Neural cell (in vitro differentiated cells): ENCODE results near the gene FILIP1. TPM values are rescaled to one million over a fixed set of nuclear protein-coding genes. Genes with fewer than 3 reads are reported as not detected.

Source experiments
- H2AFZ ChIP-seq: fragments of 200-600, 300-800 bp; sonication (generic), shearing (Covaris generic); 2 replicates; pipeline ENCODE4 v1.6.0; 2014; ENCODE audit warnings: low read depth, mild to moderate bottlenecking, antibody characterized with exemption, low read length, moderate library complexity
- H3F3A ChIP-seq: fragments of 200-600 bp; shearing (Covaris generic); 2 replicates; pipeline ENCODE4 v1.6.1; 2016; ENCODE audit warnings: mild to moderate bottlenecking, moderate library complexity, mixed read lengths, antibody characterized with exemption, low read length; ENCODE audit not compliant: insufficient read depth, poor library complexity, severe bottlenecking
- H3K27ac ChIP-seq: fragments of 200-600, 300-800 bp; sonication (generic), shearing (Covaris generic); 2 replicates; pipeline ENCODE4 v1.5.1; 2014; ENCODE audit warnings: mild to moderate bottlenecking, low read length, moderate library complexity
- H3K27me3 ChIP-seq: fragments of 300-800, 200-600 bp; sonication (generic), shearing (Covaris generic); 2 replicates; pipeline ENCODE4 v1.6.0; 2014; ENCODE audit warnings: mild to moderate bottlenecking, low read depth, low read length, moderate library complexity; ENCODE audit not compliant: insufficient read depth
- H3K36me3 ChIP-seq: fragments of 300-800, 200-600 bp; sonication (generic), shearing (Covaris generic); 2 replicates; pipeline ENCODE4 v1.5.1; 2014; ENCODE audit warnings: mild to moderate bottlenecking, antibody characterized with exemption, low read length, moderate library complexity; ENCODE audit not compliant: insufficient read depth
- H3K4me2 ChIP-seq: fragments of 300-800, 200-600 bp; sonication (generic), shearing (Covaris generic); 2 replicates; pipeline ENCODE4 v1.6.0; 2014; ENCODE audit warnings: mild to moderate bottlenecking, low read length
- H3K4me3 ChIP-seq: fragments of 300-800, 200-600 bp; sonication (generic), shearing (Covaris generic); 2 replicates; pipeline ENCODE4 v1.5.1; 2014; ENCODE audit warnings: mild to moderate bottlenecking, low read length, moderate library complexity
- H3K79me2 ChIP-seq: fragments of 200-600 bp; shearing (Covaris generic); replicated peaks from 2 replicates; pipeline ENCODE4 v1.6.0; 2014; ENCODE audit warnings: mild to moderate bottlenecking, low read length, moderate library complexity; ENCODE audit not compliant: insufficient read depth
- H3K9ac ChIP-seq: fragments of 300-800, 200-600 bp; sonication (generic), shearing (Covaris generic); 2 replicates; pipeline ENCODE4 v1.6.1; 2016; ENCODE audit warnings: mild to moderate bottlenecking, low read length, mixed read lengths
- H3K9me2 ChIP-seq: fragments of 200-600 bp; shearing (Covaris generic); 2 replicates; pipeline ENCODE4 v1.6.1; 2016; ENCODE audit warnings: mild to moderate bottlenecking, low read length, mixed read lengths; ENCODE audit not compliant: insufficient read depth
- H3K9me3 ChIP-seq: fragments of 200-600, 300-800 bp; sonication (generic), shearing (Covaris generic); 2 replicates; pipeline ENCODE4 v1.6.1; 2016; ENCODE audit warnings: mild to moderate bottlenecking, mixed run types, low read length, moderate library complexity, mixed read lengths
- H4K20me1 ChIP-seq: fragments of 200-600 bp; shearing (Covaris generic); 2 replicates; pipeline ENCODE4 v1.6.1; 2016; ENCODE audit warnings: mild to moderate bottlenecking, mixed run types; ENCODE audit not compliant: insufficient read depth
- CTCF ChIP-seq: fragments of 450-650 bp; IDR thresholded peaks from 2 replicates; pipeline ENCODE4 v1.5.1; 2014; ENCODE audit warnings: antibody characterized with exemption, mild to moderate bottlenecking, moderate library complexity; ENCODE audit not compliant: poor library complexity, severe bottlenecking
- EP300 ChIP-seq: fragments of 450-650 bp; conservative IDR thresholded peaks from 2 replicates; pipeline ENCODE4 v1.6.1; 2014; ENCODE audit warnings: antibody characterized with exemption, mild to moderate bottlenecking, moderate library complexity; ENCODE audit not compliant: poor library complexity, severe bottlenecking
- EZH2 ChIP-seq: fragments of 200-600, 300-800 bp; shearing (Covaris generic), sonication (generic); IDR thresholded peaks from 2 replicates; pipeline ENCODE4 v1.6.1; 2014; ENCODE audit warnings: antibody characterized with exemption, low read length, borderline replicate concordance, mild to moderate bottlenecking; ENCODE audit not compliant: insufficient read depth, poor library complexity, severe bottlenecking
- MXI1 ChIP-seq: fragments of 450-650 bp; conservative IDR thresholded peaks from 2 replicates; pipeline ENCODE4 v1.6.1; 2014; ENCODE audit warnings: antibody characterized with exemption, mild to moderate bottlenecking; ENCODE audit not compliant: poor library complexity, severe bottlenecking
- POLR2AphosphoS5 ChIP-seq: IDR thresholded peaks from 2 replicates; pipeline ENCODE4 v1.6.1; 2012
- RAD21 ChIP-seq: fragments of 450-650 bp; conservative IDR thresholded peaks from 2 replicates; pipeline ENCODE4 v1.6.1; 2014; ENCODE audit warnings: antibody characterized with exemption, mild to moderate bottlenecking, moderate library complexity
- REST ChIP-seq: IDR thresholded peaks from 2 replicates; pipeline ENCODE4 v1.6.1; 2012; ENCODE audit warnings: borderline replicate concordance
- SMC3 ChIP-seq: fragments of 450-650 bp; conservative IDR thresholded peaks from 2 replicates; pipeline ENCODE4 v1.6.1; 2014; ENCODE audit warnings: antibody characterized with exemption, mild to moderate bottlenecking, moderate library complexity; ENCODE audit not compliant: poor library complexity
- TAF1 ChIP-seq: IDR thresholded peaks from 2 replicates; pipeline ENCODE4 v1.6.1; 2012; ENCODE audit warnings: low read depth
- polyA plus RNA-seq: library from polyadenylated mRNA; depleted of rRNA; stranded (reverse); fragments of >200 nt; gene quantifications from 2 replicates; pipeline ENCODE4 v1.2.3, GENCODE V29; 2014

Gene FILIP1
- polyA plus RNA-seq, 1 donor from 2014 or later = 1.4 TPM

GRCh38 chr6:75368864-75369402 is 124.7 kb downstream of the FILIP1 start:
- H3K27ac ChIP-seq = no peak overlapping the region

GRCh38 chr6:75368151-75368779 is 125.3 kb downstream of the FILIP1 start:
- Histone ChIP-seq H3K36me3 (no peaks in the 10 kb centered on the region), H3K27ac (no peak overlapping the region), H3K79me2 (no peaks in the 10 kb centered on the region), H3K9me3 (no peaks in the 10 kb centered on the region), H3K4me3 (no peak overlapping the region), H3K27me3 (no peaks in the 10 kb centered on the region), H3K9me2 (no peaks in the 10 kb centered on the region), H3K9ac (no peak overlapping the region), H3F3A (no peaks in the 10 kb centered on the region), H4K20me1 (no peaks in the 10 kb centered on the region), H2AFZ (no peak overlapping the region), H3K4me2 (no peak overlapping the region)
- TF ChIP-seq RAD21 (peak; percentile 68), POLR2AphosphoS5 (no peak), SMC3 (peak; percentile 63), CTCF (peak; percentile 54)

More at GRCh38 chr6:75368864-75369402, 124.7 kb downstream of the FILIP1 start:
- no peaks in the 10 kb centered on the region for H3K79me2 ChIP-seq
- H2AFZ ChIP-seq = no peak overlapping the region
- H3K4me2 ChIP-seq = no peak overlapping the region
- no peaks in the 10 kb centered on the region for H3K9me3 ChIP-seq
- TF ChIP-seq EZH2 (no peak), REST (no peak), MXI1 (no peak), TAF1 (no peak), EP300 (no peak)
- no peak overlapping the region for H3K9ac ChIP-seq
- H3K36me3 ChIP-seq = no peaks in the 10 kb centered on the region
- no peaks in the 10 kb centered on the region for H3K27me3 ChIP-seq
- no peaks in the 10 kb centered on the region for H3K9me2 ChIP-seq
- no peak overlapping the region for H3K4me3 ChIP-seq
- H4K20me1 ChIP-seq = no peaks in the 10 kb centered on the region
- no peaks in the 10 kb centered on the region for H3F3A ChIP-seq
